GM12801 (cell line): ENCODE results near the gene KIZ.

Experiments used
- TF ChIP-seq, protein P1 (sequence below): IDR thresholded peaks from one replicate; pipeline ENCODE4 v1.5.1; 2011; ENCODE audit warnings: control low read depth; ENCODE audit not compliant: insufficient read length; ENCODE audit errors: extremely low read depth

The KIZ gene

DNA sequence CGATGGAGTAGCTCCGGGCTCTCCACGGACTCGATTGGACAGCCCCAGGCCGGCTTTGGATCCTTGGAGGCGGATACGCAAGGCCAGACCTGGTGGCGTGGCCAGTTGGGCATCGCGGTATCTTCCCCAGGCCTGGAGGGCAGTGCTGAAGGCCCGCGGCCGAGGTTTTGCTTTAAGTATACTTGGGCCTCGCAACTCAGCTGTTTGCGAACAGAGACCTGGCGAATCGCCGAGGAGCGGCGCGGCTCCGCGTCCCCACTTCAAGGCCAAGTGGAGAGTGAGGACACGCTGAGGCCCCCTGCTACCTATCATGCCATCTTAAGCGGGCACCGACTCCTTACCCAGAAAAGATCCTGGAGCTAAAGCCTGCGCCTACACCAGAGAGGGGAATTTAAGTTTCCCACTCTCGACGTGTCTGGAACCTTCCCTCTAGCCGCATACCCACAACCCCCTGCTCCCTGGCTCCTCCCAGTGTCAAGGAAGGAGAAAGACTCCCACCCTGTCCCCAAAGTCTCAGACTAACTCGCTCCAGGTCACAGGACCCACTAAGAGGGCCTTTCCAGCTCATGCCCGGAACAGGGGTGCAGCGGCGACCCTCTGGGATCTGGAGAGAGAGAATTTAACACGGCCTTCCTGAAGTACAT lies 23.8 kb upstream of the KIZ start:
- TF ChIP-seq, protein P1, sequence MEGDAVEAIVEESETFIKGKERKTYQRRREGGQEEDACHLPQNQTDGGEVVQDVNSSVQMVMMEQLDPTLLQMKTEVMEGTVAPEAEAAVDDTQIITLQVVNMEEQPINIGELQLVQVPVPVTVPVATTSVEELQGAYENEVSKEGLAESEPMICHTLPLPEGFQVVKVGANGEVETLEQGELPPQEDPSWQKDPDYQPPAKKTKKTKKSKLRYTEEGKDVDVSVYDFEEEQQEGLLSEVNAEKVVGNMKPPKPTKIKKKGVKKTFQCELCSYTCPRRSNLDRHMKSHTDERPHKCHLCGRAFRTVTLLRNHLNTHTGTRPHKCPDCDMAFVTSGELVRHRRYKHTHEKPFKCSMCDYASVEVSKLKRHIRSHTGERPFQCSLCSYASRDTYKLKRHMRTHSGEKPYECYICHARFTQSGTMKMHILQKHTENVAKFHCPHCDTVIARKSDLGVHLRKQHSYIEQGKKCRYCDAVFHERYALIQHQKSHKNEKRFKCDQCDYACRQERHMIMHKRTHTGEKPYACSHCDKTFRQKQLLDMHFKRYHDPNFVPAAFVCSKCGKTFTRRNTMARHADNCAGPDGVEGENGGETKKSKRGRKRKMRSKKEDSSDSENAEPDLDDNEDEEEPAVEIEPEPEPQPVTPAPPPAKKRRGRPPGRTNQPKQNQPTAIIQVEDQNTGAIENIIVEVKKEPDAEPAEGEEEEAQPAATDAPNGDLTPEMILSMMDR: no peak

DNA sequence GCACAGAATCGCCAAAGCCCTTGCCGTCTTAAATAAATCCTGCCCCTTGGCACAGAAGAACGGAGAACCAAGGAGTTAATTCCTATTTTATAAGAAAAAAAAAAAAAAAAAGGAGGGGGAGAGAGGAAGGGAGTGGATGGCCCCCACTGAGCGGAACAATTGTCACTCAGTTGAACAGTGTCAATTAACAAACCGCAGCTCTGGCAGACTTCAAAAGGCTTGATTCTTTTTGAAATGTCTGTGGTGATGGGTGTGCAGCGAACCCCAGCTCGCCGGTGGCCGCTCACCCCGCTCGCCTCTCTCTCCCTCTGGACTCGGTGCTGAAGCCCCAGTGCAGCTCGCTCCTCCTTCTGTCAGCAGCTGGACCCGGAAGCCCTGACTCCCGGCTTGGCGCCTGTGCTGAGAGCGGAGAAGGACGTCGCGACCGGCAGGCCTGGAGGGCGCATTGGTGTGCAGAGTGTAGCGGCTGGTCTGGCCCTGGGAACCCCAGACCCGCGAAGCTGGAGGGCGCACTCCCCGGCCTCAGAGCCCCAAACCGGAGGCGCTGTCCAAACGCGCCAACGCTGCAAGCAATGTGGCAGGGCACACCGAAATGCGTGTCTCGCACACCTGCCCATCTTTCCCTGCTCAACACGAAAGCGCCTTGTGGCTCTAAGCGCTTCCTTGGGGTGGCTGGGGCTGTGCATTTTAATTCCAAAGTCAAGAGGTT lies 23.1 kb upstream of the KIZ start:
- TF ChIP-seq, protein P1: no peak

DNA sequence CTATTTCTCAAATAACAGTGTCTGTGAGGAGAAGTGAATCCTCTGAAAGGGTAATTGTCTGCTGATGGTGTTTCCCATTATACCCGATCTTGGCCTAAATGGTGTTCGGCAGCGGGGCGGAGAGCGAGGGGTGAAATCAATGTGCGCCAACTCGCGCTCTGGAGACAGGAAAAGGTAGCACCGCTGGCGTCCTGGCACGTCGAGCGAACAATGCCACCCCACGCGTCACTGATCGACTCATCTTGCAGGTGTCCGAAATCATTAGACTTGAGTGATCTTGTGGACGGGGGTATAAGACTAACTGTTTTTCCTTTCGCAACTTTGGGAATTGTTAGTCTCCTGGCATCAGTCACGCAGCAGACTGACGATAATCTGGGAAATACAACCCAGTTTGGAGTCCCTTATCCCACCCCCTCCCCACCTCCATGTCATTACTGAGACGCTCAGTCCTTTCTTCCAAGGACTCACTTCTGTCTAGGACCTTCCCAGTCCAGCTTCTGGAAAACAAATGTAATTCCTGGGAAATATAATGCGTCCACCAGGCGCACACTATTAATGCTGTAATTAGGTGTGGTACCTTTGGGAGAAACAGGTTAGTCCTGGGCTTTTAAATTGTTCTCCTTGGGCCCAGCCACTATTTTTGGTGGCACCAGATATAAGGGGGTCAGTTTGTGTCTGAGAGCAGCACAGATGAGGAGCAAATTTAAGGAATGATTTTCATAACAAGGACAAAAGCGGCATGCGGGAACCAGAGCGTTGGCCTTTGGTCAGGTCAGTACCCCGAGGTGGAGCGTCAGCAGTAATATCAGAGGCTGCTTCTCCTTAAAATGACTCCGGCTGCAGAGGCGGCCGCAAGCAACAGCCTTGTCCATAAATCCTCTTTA lies 22.1 kb upstream of the KIZ start:
- TF ChIP-seq, protein P1: no peak

- TF ChIP-seq, protein P1: no peak
Measured at GRCh38 chr20:21104466-21104761, 21.5 kb upstream of the KIZ start.

DNA sequence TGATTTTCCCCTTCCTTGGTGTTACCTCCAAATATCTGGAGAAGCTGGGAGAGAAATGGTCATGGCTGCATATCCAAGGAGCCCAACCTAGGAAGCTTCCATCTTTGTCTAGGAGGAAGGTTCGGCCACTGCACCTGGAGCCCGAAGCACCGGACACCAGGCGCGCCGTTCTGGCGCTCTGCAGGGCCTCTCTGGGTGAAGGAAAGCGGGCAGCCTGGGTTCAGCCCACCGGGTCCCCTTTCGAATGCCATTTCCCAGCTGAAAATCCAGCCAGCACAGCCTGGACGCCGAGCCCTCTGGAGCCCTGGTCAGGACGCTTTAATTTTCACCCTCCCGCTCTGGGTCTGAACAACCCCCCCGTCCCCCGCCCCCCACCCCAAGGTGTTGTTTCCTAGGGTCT lies 21.0 kb upstream of the KIZ start:
- TF ChIP-seq, protein P1: no peak

DNA sequence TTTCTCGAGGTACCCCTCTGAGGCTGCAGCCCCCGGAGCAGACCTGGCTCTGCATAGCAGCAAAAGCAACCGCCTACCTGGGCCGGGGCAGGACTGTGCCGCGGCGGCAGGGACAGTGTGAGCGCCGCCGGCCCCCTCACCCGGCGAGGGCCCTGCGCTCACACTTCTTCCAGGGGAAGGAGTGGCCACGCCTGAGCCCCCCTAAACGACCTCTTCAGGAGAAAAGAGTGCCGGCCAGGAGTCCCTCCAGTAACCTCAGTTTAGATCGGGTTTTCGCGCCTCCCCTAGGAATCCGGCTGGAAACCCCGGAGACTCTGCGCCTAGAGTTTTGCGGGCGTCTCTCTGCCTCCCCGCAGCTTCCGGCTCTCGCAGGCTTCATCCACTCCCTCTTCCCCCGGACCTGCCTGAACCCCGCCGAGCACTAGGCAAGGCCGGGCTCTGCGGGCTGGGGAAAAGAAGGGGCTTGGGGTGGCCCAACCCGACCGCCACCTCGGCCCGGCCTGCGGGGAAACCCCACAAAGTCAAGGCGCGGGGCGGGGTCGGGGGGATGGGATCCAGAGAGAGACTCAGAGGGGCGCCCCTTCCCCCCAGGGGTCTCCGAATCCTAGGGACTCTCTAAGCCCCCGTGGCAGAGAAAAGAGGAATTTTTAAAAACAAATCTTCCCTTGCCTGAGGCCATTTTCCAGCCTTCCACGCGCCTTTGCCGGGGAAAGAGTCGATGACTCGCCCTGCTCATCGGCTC lies 20.3 kb upstream of the KIZ start:
- TF ChIP-seq, protein P1: no peak
